Measurements from ENCODE around the gene LHFPL3.

LHFPL3 gene

GRCh38 chr7:104362756-104363155, 34.4 kb downstream of the LHFPL3 start:
- no peak overlapping the region for H3K4me3 ChIP-seq (ENCODE audit: low read depth, low read length)

DNA sequence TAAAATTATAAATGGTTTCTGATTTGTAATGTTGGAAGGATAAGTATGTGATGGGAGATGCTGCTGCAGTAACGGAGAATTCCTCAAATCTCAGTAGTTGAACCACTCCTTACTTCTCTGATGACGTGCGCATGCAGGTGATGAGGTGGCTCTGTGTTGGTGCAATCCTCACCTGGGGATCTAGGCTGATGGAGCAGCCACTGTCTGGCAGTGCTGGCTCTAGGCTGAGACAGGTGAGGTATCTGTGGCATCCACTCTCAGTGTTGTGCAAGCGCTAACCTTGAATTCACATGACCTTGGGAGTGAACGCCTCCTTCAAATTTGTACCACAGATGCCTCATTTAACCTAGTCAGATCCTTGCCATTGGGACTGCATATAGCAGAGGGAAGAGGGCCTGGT, 35.0 kb downstream of the LHFPL3 start:
- H3K4me3 ChIP-seq (ENCODE audit: low read depth, low read length): no peak overlapping the region
- no peak for DNase-seq (ENCODE audit: low read depth)
- TF ChIP-seq MYC (IDR thresholded peaks at IDR 0.05; ENCODE audit: low read depth, low read length): no peak
- TF ChIP-seq, protein P1, sequence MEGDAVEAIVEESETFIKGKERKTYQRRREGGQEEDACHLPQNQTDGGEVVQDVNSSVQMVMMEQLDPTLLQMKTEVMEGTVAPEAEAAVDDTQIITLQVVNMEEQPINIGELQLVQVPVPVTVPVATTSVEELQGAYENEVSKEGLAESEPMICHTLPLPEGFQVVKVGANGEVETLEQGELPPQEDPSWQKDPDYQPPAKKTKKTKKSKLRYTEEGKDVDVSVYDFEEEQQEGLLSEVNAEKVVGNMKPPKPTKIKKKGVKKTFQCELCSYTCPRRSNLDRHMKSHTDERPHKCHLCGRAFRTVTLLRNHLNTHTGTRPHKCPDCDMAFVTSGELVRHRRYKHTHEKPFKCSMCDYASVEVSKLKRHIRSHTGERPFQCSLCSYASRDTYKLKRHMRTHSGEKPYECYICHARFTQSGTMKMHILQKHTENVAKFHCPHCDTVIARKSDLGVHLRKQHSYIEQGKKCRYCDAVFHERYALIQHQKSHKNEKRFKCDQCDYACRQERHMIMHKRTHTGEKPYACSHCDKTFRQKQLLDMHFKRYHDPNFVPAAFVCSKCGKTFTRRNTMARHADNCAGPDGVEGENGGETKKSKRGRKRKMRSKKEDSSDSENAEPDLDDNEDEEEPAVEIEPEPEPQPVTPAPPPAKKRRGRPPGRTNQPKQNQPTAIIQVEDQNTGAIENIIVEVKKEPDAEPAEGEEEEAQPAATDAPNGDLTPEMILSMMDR (IDR thresholded peaks at IDR 0.05; ENCODE audit: low read depth, low read length): no peak
- TF ChIP-seq POLR2A (IDR thresholded peaks at IDR 0.05; ENCODE audit: extremely low read depth, insufficient read length): no peak
- no peak for TF ChIP-seq MAX (IDR thresholded peaks at IDR 0.05; ENCODE audit: low read depth, low read length)

More at GRCh38 chr7:104362756-104363155, 34.4 kb downstream of the LHFPL3 start:
- no peak for TF ChIP-seq POLR2A (IDR thresholded peaks at IDR 0.05; ENCODE audit: extremely low read depth, insufficient read length)
- no peak for TF ChIP-seq MAX (IDR thresholded peaks at IDR 0.05; ENCODE audit: low read depth, low read length)
- TF ChIP-seq, protein P1 (IDR thresholded peaks at IDR 0.05; ENCODE audit: low read depth, low read length): no peak
- no peak for TF ChIP-seq MYC (IDR thresholded peaks at IDR 0.05; ENCODE audit: low read depth, low read length)
- no peak for DNase-seq (ENCODE audit: low read depth)

DNA sequence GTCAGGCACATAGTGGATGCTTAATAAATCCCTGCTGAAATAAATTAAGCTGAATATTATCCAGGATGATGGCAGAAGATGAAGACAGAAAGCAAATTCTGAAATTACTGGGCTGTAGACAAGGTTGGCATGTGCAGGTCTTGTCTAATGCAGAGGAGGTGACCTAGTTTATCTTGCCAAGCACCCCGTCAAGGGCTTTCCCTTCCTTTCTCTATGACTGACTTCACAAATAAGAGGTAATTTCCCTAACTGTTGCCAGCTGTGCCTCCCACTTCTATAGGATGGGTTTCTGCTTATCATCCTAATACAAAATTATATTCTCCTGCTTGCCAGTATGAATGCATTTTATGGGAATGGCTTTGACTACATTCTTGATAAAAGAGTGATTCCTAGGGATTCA, 38.0 kb downstream of the LHFPL3 start:
- no peak for DNase-seq (ENCODE audit: low read depth)
- no peak overlapping the region for H3K4me3 ChIP-seq (ENCODE audit: low read depth, low read length)
- TF ChIP-seq, protein P1 (IDR thresholded peaks at IDR 0.05; ENCODE audit: low read depth, low read length): no peak
- no peak for TF ChIP-seq POLR2A (IDR thresholded peaks at IDR 0.05; ENCODE audit: extremely low read depth, insufficient read length)
- TF ChIP-seq MAX (IDR thresholded peaks at IDR 0.05; ENCODE audit: low read depth, low read length): no peak
- TF ChIP-seq MYC (IDR thresholded peaks at IDR 0.05; ENCODE audit: low read depth, low read length): no peak

DNA sequence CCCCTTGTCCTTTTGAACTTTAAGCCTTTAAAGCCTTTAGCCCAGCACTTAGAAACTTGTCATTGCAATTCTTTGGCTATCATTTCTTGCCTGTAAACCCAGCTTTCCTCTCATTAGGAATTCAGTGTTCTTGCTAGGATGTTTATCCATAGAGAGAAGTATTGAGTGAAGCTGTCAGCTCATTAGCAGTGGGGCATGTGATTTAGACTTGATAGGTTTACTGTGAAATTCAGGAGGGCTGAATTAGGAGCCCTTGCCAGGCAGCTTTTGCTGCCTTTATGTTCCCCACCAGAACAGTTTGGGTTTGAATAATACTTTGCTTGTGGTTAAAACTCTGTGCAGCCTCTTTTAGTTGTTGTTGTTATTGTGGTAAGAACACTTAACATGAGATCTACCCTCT, 39.5 kb downstream of the LHFPL3 start:
- TF ChIP-seq, protein P1 (IDR thresholded peaks at IDR 0.05; ENCODE audit: low read depth, low read length): no peak
- TF ChIP-seq POLR2A (IDR thresholded peaks at IDR 0.05; ENCODE audit: extremely low read depth, insufficient read length) (no peak), MYC (IDR thresholded peaks at IDR 0.05; ENCODE audit: low read depth, low read length) (no peak), MAX (IDR thresholded peaks at IDR 0.05; ENCODE audit: low read depth, low read length) (no peak)
- DNase-seq (ENCODE audit: low read depth): no peak
- no peak overlapping the region for H3K4me3 ChIP-seq (ENCODE audit: low read depth, low read length)

DNA sequence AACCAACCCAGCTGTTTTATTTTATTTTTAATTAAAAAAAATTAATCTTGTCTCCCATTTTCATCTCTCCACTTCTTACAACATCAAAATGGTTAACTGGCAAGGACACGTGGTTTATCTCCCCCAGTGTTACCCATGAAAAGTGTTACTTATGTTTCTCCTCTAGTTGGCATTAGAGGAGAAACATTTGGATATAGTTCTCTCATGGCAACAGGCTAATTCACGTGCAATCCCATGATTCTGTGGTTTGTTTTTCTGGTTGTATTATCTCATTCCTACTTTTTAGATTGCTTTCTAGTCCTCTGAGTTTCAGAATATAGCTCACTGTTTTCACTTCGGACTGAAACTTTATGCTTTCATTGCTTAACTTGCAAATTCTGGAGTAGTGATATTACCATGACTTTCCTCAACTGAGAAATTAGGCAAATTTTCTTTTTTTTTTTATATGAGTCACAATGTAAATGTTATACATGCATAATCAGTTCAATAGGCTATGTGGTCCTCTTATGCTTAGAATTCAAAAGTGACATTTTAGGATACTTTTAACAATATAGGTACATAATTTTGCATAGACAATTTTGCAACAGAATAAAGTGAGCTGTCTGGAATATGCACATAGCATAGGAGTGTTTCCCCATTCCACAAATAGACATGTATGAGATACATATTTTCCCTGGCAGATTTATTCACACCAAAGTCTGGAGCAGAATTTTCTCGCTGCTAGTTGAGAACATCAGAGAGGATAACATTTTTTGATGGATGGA, 43.0 kb downstream of the LHFPL3 start:
- TF ChIP-seq MYC (IDR thresholded peaks at IDR 0.05; ENCODE audit: low read depth, low read length) (no peak), MAX (IDR thresholded peaks at IDR 0.05; ENCODE audit: low read depth, low read length) (0 out of 2 replicates have a peak, but pooled peaks have one; percentile 12), POLR2A (IDR thresholded peaks at IDR 0.05; ENCODE audit: extremely low read depth, insufficient read length) (no peak)
- TF ChIP-seq, protein P1 (IDR thresholded peaks at IDR 0.05; ENCODE audit: low read depth, low read length): no peak
- no peak overlapping the region for H3K4me3 ChIP-seq (ENCODE audit: low read depth, low read length)

More for the DNA sequence above, 43.0 kb downstream of the LHFPL3 start:
- DNase-seq (ENCODE audit: low read depth): no peak
